MM.1S (cell line): ENCODE measurements around the gene MPRIP.

Source experiments
- CTCF ChIP-seq: fragments of 300-600 bp; sonication (generic); IDR thresholded peaks from 2 replicates; pipeline ENCODE4 v1.5.1; 2016; ENCODE audit warnings: antibody characterized with exemption, low read length, mixed read lengths
- EZH2 ChIP-seq: fragments of 300-600 bp; sonication (generic); optimal IDR thresholded peaks from 2 replicates; pipeline ENCODE3; 2017; ENCODE audit warnings: low read depth, mild to moderate bottlenecking, antibody characterized with exemption, low read length, mixed read lengths

- TF ChIP-seq CTCF: no peak
- no peak for TF ChIP-seq EZH2
Observed at GRCh38 chr17:17151541-17151940, 109.3 kb downstream of the MPRIP start.
